GM12878 (cell line): ENCODE data around the gene TMEM161A. TPM values are rescaled to one million over a fixed set of nuclear protein-coding genes. Genes with fewer than 3 reads are reported as not detected.

Experiments used
- ATAC-seq: fragments of 200-7000 bp; cut with Tn5 transposase; 3 replicates; pipeline ENCODE4 v1.9.1; 2020; ENCODE audit warnings: mild to moderate bottlenecking, moderate library complexity
- BruUV-seq: library from RNA; stranded (reverse); fragments of 400-500 nt; replicated peaks from 2 replicates; lab custom pipeline; 2021; lab: Mats Ljungman, UMichigan
- CTCF ChIA-PET: fragments of 300-600 bp; sonication (Branson Sonifier 250); formaldehyde crosslinking; extraction: SDS; loops from one replicate; lab custom pipeline; 2021; ENCODE audit warnings: inconsistent platforms; lab: Yijun Ruan, JAX
- POLR2A ChIA-PET: fragments of 350-600 bp; formaldehyde crosslinking; extraction: SDS; loops from one replicate; lab custom pipeline; 2021; ENCODE audit warnings: inconsistent platforms; lab: Charles Lee
- RAD21 ChIA-PET: fragments of 300-600 bp; sonication (Branson Sonifier 250); formaldehyde crosslinking; loops from one replicate; lab custom pipeline; 2023; ENCODE audit warnings: antibody characterized with exemption; ENCODE audit not compliant: unreplicated experiment; lab: Charles Lee
- SMC1A ChIA-PET: fragments of 300-600 bp; sonication (Branson Sonifier 250); formaldehyde crosslinking; loops from one replicate; lab custom pipeline; 2023; ENCODE audit not compliant: unreplicated experiment, uncharacterized antibody; lab: Charles Lee
- DNase-seq: peaks from one replicate; pipeline ENCODE4 v3.0.0-alpha.2; 2011; ENCODE audit warnings: low read depth, low spot score
- FAIRE-seq: peaks from 3 replicates; lab custom pipeline; 2011; peaks lifted over from hg19 to GRCh38; lab: Jason Lieb, UNC
- H2AFZ ChIP-seq: 2 replicates; pipeline ENCODE4 v1.6.0; 2011; ENCODE audit warnings: low read depth, low read length, control low read depth; ENCODE audit not compliant: control insufficient read depth
- H3K27ac ChIP-seq: 2 replicates; pipeline ENCODE4 v1.5.1; 2011; ENCODE audit warnings: control low read depth; ENCODE audit not compliant: control insufficient read depth, insufficient read depth
- H3K27me3 ChIP-seq, 2 experiments: replicated peaks in 1 of 2; 2 replicates each; pipeline versions ENCODE4 v1.6.0 to v1.6.1; 2011; ENCODE audit warnings: low read length in 1 of 2; ENCODE audit not compliant: control insufficient read depth in 2 of 2, insufficient read depth in 2 of 2
- H3K36me3 ChIP-seq, 2 experiments: 2 replicates each; pipeline ENCODE4 v1.5.1; 2011; ENCODE audit warnings: low read length in 1 of 2; ENCODE audit not compliant: control insufficient read depth in 2 of 2, insufficient read depth in 2 of 2
- H3K4me1 ChIP-seq: 2 replicates; pipeline ENCODE4 v1.6.1; 2011; ENCODE audit warnings: mild to moderate bottlenecking, low read length, moderate library complexity, mixed read lengths; ENCODE audit not compliant: control insufficient read depth, insufficient read depth
- H3K4me2 ChIP-seq: 2 replicates; pipeline ENCODE4 v1.6.0; 2011; ENCODE audit warnings: control low read depth; ENCODE audit not compliant: control insufficient read depth, insufficient read depth
- H3K4me3 ChIP-seq: fragments of 200-600 bp; sonication (generic); 2 replicates; pipeline ENCODE4 v1.5.1; 2016
- H3K79me2 ChIP-seq: 2 replicates; pipeline ENCODE4 v1.6.0; 2011; ENCODE audit warnings: low read length; ENCODE audit not compliant: control insufficient read depth, insufficient read depth
- H3K9ac ChIP-seq: 2 replicates; pipeline ENCODE4 v1.8.0; 2011; ENCODE audit warnings: low read length, control low read depth, mixed read lengths; ENCODE audit not compliant: control insufficient read depth, insufficient read depth
- H3K9me3 ChIP-seq: replicated peaks from 3 replicates; pipeline ENCODE4 v1.5.1; 2011; ENCODE audit warnings: mild to moderate bottlenecking, low read length; ENCODE audit not compliant: control insufficient read depth, insufficient read depth
- H4K20me1 ChIP-seq: 2 replicates; pipeline ENCODE4 v1.6.0; 2011; ENCODE audit not compliant: control insufficient read depth, insufficient read depth
- ATF7 ChIP-seq: fragments of 450-650 bp; IDR thresholded peaks from 2 replicates; pipeline ENCODE4 v1.6.1; 2016; ENCODE audit warnings: low read depth, mild to moderate bottlenecking
- BHLHE40 ChIP-seq, 2 experiments: fragments of 450-650 bp in 1 of 2; IDR thresholded peaks; 2 replicates each; pipeline ENCODE4 v1.6.1; 2011 to 2017; ENCODE audit warnings: low read depth in 2 of 2, borderline replicate concordance in 1 of 2, improper control_type of control experiment in 1 of 2, low read length in 1 of 2, mild to moderate bottlenecking in 1 of 2
- BMI1 ChIP-seq: fragments of 450-650 bp; IDR thresholded peaks from 2 replicates; pipeline ENCODE4 v1.6.1; 2016; ENCODE audit warnings: mild to moderate bottlenecking, moderate library complexity, borderline replicate concordance
- BRCA1 ChIP-seq: IDR thresholded peaks from 2 replicates; pipeline ENCODE4 v1.6.1; 2011; ENCODE audit warnings: low read depth, low read length, improper control_type of control experiment
- EGR1 ChIP-seq, 2 experiments: IDR thresholded peaks; 1 replicate in 1 of 2; 2 replicates in 1 of 2; pipeline ENCODE4 v1.6.1; 2011 to 2012; ENCODE audit warnings: low read depth in 2 of 2, low read length in 2 of 2, borderline replicate concordance in 1 of 2, mild to moderate bottlenecking in 1 of 2, moderate library complexity in 1 of 2
- ELK1 ChIP-seq: IDR thresholded peaks from 2 replicates; pipeline ENCODE4 v1.6.1; 2012; ENCODE audit warnings: low read depth, low read length, improper control_type of control experiment
- HCFC1 ChIP-seq: fragments of 150-350 bp; IDR thresholded peaks from 2 replicates; pipeline ENCODE4 v1.6.1; 2014; ENCODE audit warnings: low read length
- KAT2A ChIP-seq: conservative IDR thresholded peaks from 2 replicates; pipeline ENCODE4 v1.6.1; 2011; ENCODE audit warnings: low read depth, low read length; ENCODE audit not compliant: control insufficient read depth
- MEF2A ChIP-seq: IDR thresholded peaks from 2 replicates; pipeline ENCODE4 v1.6.1; 2011; ENCODE audit warnings: low read depth, mild to moderate bottlenecking, low read length, moderate library complexity; ENCODE audit not compliant: insufficient read depth
- NFYA ChIP-seq: IDR thresholded peaks from 2 replicates; pipeline ENCODE4 v1.6.1; 2011; ENCODE audit warnings: low read depth, mild to moderate bottlenecking, low read length, improper control_type of control experiment, borderline replicate concordance
- SMC3 ChIP-seq: IDR thresholded peaks from 2 replicates; pipeline ENCODE4 v1.6.1; 2011; ENCODE audit warnings: low read length, improper control_type of control experiment, borderline replicate concordance
- SP1 ChIP-seq: IDR thresholded peaks from one replicate; pipeline ENCODE4 v1.6.1; 2011; ENCODE audit warnings: low read depth, low read length
- STAT3 ChIP-seq: IDR thresholded peaks from 2 replicates; pipeline ENCODE4 v1.6.1; 2011; ENCODE audit warnings: low read depth, low read length, improper control_type of control experiment
- ZNF24 ChIP-seq: fragments of 450-650 bp; IDR thresholded peaks from 2 replicates; pipeline ENCODE4 v1.6.1; 2017; ENCODE audit warnings: antibody characterized with exemption, mild to moderate bottlenecking
- ZZZ3 ChIP-seq: IDR thresholded peaks from 2 replicates; pipeline ENCODE4 v1.6.1; 2011; ENCODE audit warnings: low read depth; ENCODE audit not compliant: control insufficient read depth, insufficient read length
- WGBS: methylation state at CpG from one replicate; pipeline ENCODE4 v1.1.6; 2016; ENCODE audit warnings: low lambda C conversion rate; ENCODE audit not compliant: insufficient replicate concordance, insufficient coverage; ENCODE audit errors: missing lambda C conversion rate; 5-methylcytosine and 5-hydroxymethylcytosine counted together
- in situ Hi-C: fragments of 300-500 bp; cut with MboI; formaldehyde crosslinking; loops from 9 replicates; pipeline ENCODE4 v1.14.3; 2018; ENCODE audit warnings: mixed read lengths
- intact Hi-C: fragments of 100-400 bp; cut with micrococcal nuclease; formaldehyde crosslinking; loops from one replicate; pipeline ENCODE4 v1.14.2; 2022; ENCODE audit not compliant: unreplicated experiment
- polyA plus RNA-seq, 11 experiments: library from polyadenylated mRNA; depleted of rRNA in 4 of 11; unstranded in 6 of 11; stranded (reverse) in 5 of 11; fragments of >200 nt; fragmentation: Nextera tagmentation in 4 of 11; fragmentation: Illumina TruSeq in 1 of 11; extraction: Ambion mirVana in 4 of 11; extraction: Trizol in 1 of 11; gene quantifications; 1 replicate in 1 of 11; 2 replicates in 10 of 11; pipeline versions ENCODE4 v1.2.1 to v1.2.3, GENCODE V29; 2011 to 2016; ENCODE audit warnings: inconsistent platforms in 2 of 11, missing spikeins in 2 of 11, low read depth in 1 of 11
- total RNA-seq, 4 experiments: library from RNA; depleted of rRNA in 3 of 4; stranded (reverse); fragments of >200 nt in 3 of 4; fragmentation: Illumina TruSeq in 1 of 4; extraction: Trizol in 1 of 4; gene quantifications; 2 replicates each; pipeline versions ENCODE4 v1.2.1 to v1.2.3, GENCODE V29; 2013 to 2021

The TMEM161A gene
- total and polyA plus RNA-seq, 10 of the 15 experiments (the other 5 are each of a cell fraction or from before 2014, with no cell fraction given): 1.1 to 37.1 (median 19.0) TPM

GRCh38 chr19:19098084-19098702, 40.1 kb downstream of the TMEM161A start:
- Histone ChIP-seq H3K79me2 (no peaks in the 10 kb centered on the region), H3K27ac (no peak overlapping the region), H3K4me1 (no peaks in the 10 kb centered on the region), H3K36me3 (peaks cover 0 to 5% of the 10 kb centered on the region in 2 experiments; a peak in 2 of 4 replicates), H3K4me2 (no peak overlapping the region), H3K9ac (no peak overlapping the region), H3K9me3 (no peaks in the 10 kb centered on the region), H2AFZ (no peak overlapping the region), H3K27me3 (no peaks in the 10 kb centered on the region), H3K4me3 (no peak overlapping the region), H4K20me1 (0 out of 2 replicates have a peak, but pooled peaks cover 3% of the 10 kb centered on the region)
- no peak for FAIRE-seq
- in situ Hi-C loops: no loop called here
- no TSS peak for BruUV-seq
- intact Hi-C loops: no loop called here
- SMC1A ChIA-PET: no interaction called here
- POLR2A ChIA-PET: no interaction called here
- RAD21 ChIA-PET: interaction anchor here (0.7 kb wide), 1 partner anchor 12 kb away, joined by 3 read pairs; no protein-coding TSS in a partner anchor
- TF ChIP-seq ELK1 (no peak), MEF2A (no peak), NFYA (no peak), ATF7 (no peak), ZNF24 (no peak), SP1 (no peak), BRCA1 (no peak), SMC3 (no peak), STAT3 (no peak), BHLHE40 (IDR thresholded peaks at IDR 0.05; ENCODE audit: borderline replicate concordance in 1 of 2, low read depth in 2 of 2, low read length in 1 of 2) (no peak), BMI1 (no peak), HCFC1 (no peak), EGR1 (IDR thresholded peaks at IDR 0.05; ENCODE audit: borderline replicate concordance in 1 of 2, low read depth in 2 of 2, low read length in 2 of 2) (no peak), ZZZ3 (no peak), KAT2A (no peak)
- no peak for DNase-seq
- ATAC-seq: no peak
- 77% methylated on average over 9 of the region's 9 CpGs for WGBS
- CTCF ChIA-PET: interaction anchor here (0.7 kb wide), 1 partner anchor 121 kb away, joined by 3 read pairs; no protein-coding TSS in a partner anchor
